Measurements from ENCODE around the gene SLC1A5. TPM values are rescaled to one million over a fixed set of nuclear protein-coding genes. Genes with fewer than 3 reads are reported as not detected.

The SLC1A5 gene
- total RNA-seq, 4 donors from 2014 or later = 16.2 to 56.7 (median 38.8) TPM

GRCh38 chr19:46821512-46822409 lies 33.4 kb upstream of the SLC1A5 start:
- no peaks in the 10 kb centered on the region for H3K27me3 ChIP-seq
- no CpG with 5 or more reads among the region's 18 CpGs for WGBS, 2 donors (ENCODE audit: low coverage in 1 of 2)
- ATAC-seq = no peak
- no peak overlapping the region for H3K4me3 ChIP-seq
- H3K4me1 ChIP-seq = no peaks in the 10 kb centered on the region
- no peak overlapping the region for H3K27ac ChIP-seq
- no peaks in the 10 kb centered on the region for H3K36me3 ChIP-seq
- TF ChIP-seq POLR2A (IDR thresholded peaks at IDR 0.05) = no peak
- TF ChIP-seq EP300 (IDR thresholded peaks at IDR 0.05) = no peak
- no peak for TF ChIP-seq CTCF (IDR thresholded peaks at IDR 0.05)
- no peak for TF ChIP-seq POLR2AphosphoS5 (IDR thresholded peaks at IDR 0.05)
- no peaks in the 10 kb centered on the region for H3K9me3 ChIP-seq

GRCh38 chr19:46818812-46819211 lies 30.4 kb upstream of the SLC1A5 start:
- H3K27me3 ChIP-seq = no peaks in the 10 kb centered on the region
- ATAC-seq = no peak
- no peak overlapping the region for H3K27ac ChIP-seq
- H3K4me1 ChIP-seq = peaks cover 0 to 9% (median 0%) of the 10 kb centered on the region in 3 donors
- TF ChIP-seq CTCF (IDR thresholded peaks at IDR 0.05) = no peak
- no peak for TF ChIP-seq EP300 (IDR thresholded peaks at IDR 0.05)
- no peak for TF ChIP-seq POLR2A (IDR thresholded peaks at IDR 0.05)
- no peak for TF ChIP-seq POLR2AphosphoS5 (IDR thresholded peaks at IDR 0.05)
- H3K9me3 ChIP-seq = no peaks in the 10 kb centered on the region
- WGBS, 2 donors (ENCODE audit: low coverage in 1 of 2) = 78 to 93% methylated on average over 2 of the region's 2 CpGs
- H3K4me3 ChIP-seq = no peak overlapping the region
- no peaks in the 10 kb centered on the region for H3K36me3 ChIP-seq

GRCh38 chr19:46815833-46816627 lies 27.6 kb upstream of the SLC1A5 start:
- Histone ChIP-seq H3K27ac (no peak overlapping the region), H3K4me1 (peaks cover 0 to 21% (median 0%) of the 10 kb centered on the region in 3 donors), H3K36me3 (no peaks in the 10 kb centered on the region), H3K9me3 (no peaks in the 10 kb centered on the region), H3K27me3 (no peaks in the 10 kb centered on the region), H3K4me3 (no peak overlapping the region)
- TF ChIP-seq POLR2A (IDR thresholded peaks at IDR 0.05) (no peak), CTCF (IDR thresholded peaks at IDR 0.05) (no peak), EP300 (IDR thresholded peaks at IDR 0.05) (no peak), POLR2AphosphoS5 (IDR thresholded peaks at IDR 0.05) (no peak)
- whole genome bisulfite sequencing, 2 donors (ENCODE audit: low coverage in 1 of 2) = 80 to 90% methylated on average over 4 to 11 of the region's 18 CpGs
- no peak for ATAC-seq

- Histone ChIP-seq H3K27ac (peak overlapping the region in 3 of 4 donors; percentile 21 to 43 (median 33)), H3K36me3 (no peaks in the 10 kb centered on the region), H3K4me3 (no peak overlapping the region), H3K27me3 (no peaks in the 10 kb centered on the region), H3K9me3 (no peaks in the 10 kb centered on the region), H3K4me1 (peaks cover 0 to 21% (median 0%) of the 10 kb centered on the region in 3 donors)
- TF ChIP-seq POLR2A (IDR thresholded peaks at IDR 0.05) (no peak), POLR2AphosphoS5 (IDR thresholded peaks at IDR 0.05) (no peak), CTCF (IDR thresholded peaks at IDR 0.05) (no peak), EP300 (IDR thresholded peaks at IDR 0.05) (no peak)
- WGBS, 2 donors (ENCODE audit: low coverage in 1 of 2) = 26 to 39% methylated on average over 2 to 6 of the region's 7 CpGs
- no peak for ATAC-seq
These were observed 25.5 kb upstream of the SLC1A5 start for GRCh38 chr19:46813839-46814358.
